Activated CD8-positive, alpha-beta memory T cell treated with anti-CD3 and anti-CD28 coated beads, Interleukin-2, amount 50 U/mL, for 4 hours (primary cell): Measurements from ENCODE around the gene PTPRD.

Experiments
- DNase-seq: peaks from one replicate; pipeline ENCODE4 v3.0.0-alpha.2; 2020

The PTPRD gene

GRCh38 chr9:10612641-10613398, at the start of gene PTPRD:
PTPRD (minus strand) TSS chr9:10613002.
- DNase-seq, result no peak

DNA sequence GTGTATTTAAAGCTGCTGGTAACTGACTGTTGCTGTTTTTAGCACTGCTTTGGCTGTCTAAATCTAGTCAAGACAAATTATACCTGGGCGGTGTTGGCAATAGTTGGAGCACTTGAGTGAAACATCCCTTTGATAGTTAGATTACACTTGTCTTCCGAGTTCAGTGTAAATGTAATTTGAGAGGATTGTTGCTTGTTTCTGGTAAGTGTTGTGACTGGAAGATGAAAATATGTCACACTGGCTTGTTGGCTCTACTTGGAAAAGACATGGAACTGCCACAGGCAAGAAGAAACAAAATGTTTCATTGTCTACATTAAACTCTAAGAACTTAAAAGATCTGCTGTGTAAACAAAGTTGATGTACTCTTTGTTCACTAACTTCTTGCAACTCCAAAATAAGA, 49.2 kb upstream of the PTPRD start:
- DNase-seq, result no peak

GRCh38 chr9:10661376-10661775, 48.6 kb upstream of the PTPRD start:
- DNase-seq, result no peak

DNA sequence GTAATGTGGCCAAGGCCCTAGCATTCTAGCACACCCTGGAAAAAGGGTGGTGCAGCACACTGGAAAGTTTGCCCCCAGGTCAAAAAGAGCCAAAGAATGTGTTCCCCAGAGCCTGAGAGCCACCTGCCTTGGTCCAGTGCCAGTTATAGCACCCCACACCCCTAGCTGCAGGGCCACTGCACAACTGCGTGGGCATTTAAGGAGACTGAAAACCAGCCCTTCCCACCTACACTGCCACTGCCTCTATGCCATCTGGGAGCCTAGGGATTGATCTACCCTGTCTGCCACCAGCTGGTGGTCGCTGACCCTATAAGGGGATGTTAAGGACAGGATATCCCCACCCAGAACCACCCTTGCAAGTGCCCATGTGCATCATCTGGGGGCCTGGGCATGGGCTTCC, 38.2 kb upstream of the PTPRD start:
- no peak for DNase-seq

DNA sequence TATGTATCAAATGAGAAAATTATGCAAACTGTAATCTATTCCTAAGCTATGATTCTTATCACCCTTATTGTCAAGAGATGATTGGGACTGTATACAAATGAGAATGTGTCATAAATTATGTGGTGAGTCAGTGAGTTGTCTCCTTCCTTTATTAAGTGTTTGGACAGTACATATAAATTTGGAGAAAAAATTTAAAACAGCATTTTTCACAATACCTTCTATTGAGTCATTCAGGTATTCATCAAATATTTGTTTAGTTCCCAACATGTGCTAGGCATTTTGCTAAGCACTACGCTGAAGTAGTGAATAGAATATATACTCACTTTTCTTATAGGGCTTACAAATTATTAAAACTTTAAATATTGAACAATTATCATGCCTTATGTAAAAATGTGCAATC, 36.3 kb upstream of the PTPRD start:
- no peak for DNase-seq

DNA sequence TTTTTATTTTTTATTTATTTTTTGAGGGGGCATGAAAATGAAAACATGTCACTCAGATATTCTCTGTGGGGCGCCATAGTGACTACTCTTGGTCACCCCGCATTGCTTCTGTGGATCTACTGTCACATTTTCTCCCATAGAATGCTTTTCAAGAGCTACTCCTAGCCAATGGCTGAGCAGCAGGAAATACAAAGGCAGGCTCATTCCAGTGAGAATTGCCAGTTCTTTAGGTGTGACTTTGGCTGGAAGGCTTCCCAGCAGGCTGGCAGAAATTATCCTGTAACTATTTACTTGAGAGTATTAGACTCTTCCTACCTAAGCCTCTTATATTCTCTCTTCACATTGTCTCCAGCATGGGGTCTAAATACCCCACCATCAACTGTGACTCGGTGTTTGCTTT, 21.0 kb upstream of the PTPRD start:
- no peak for DNase-seq

DNA sequence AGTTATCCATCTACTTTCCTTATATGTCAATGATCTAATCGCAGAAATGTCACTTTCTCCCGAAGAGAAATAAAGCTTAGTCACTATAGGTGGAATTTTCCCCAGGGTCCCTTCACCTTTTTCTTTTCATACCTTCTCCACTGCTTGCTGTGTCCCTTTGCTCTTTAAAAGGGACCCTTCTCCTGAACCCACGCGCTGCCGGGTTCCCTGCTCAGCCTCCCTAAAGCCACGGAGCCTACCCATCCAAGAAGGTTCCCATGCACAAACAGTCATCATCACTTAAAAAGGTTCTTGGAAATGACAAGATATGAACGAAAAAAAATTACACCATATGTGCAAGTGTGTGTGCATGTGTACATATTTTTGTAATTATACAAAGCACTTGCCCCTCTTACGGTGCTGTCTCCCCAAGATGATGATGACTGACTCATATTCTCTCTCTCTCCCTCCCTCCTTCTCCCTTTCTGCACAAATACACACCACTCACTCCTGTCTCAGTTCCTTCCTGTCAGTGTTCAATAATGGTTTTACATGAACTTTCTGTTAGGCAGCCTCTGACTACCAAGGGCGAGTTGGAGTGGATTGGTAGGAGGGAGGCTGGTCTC, 1.5 kb upstream of the PTPRD start:
- DNase-seq, result no peak

DNA sequence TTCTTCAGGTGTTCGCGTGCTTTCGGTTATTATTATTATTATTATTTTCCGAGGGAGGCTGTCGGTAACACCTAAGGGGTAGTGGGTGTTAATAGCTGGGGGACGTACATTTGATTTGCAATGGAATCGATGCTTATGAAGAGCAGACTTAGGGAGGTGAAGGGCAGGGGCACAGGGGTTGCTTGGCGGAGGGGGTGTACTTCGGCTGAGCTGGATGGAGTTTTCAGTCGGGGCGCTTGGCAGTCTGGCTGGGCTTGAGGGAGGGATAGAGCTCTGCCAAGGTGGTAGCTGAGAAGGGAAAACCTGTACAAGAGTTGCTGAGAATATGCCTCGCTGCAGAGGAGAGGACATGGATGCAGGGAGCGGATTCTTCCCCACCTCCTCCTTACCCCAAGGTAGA, 617 bp upstream of the PTPRD start:
- DNase-seq, result no peak

DNA sequence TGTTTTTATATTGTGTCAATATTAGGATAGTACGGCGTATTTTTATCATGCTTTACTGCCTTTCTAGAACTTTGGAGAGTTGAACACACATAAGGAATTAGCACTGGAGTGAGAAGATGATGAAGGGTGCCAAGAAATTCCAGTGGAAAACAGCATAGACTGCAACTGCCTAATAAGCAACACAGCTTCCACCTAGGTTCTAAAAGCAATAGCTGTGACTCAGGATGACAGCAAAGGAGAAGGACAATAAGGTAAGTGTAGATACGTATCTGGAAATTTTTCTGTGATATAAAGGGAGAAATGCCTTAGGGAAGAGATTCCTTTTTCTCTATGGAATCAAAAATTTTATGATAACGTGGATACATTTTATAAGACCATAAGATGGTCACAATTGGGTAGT, 7.4 kb downstream of the PTPRD start:
- no peak for DNase-seq

- no peak for DNase-seq
Observed at GRCh38 chr9:10604927-10605326, 7.9 kb downstream of the PTPRD start.

GRCh38 chr9:10597801-10598200, 15.0 kb downstream of the PTPRD start:
- DNase-seq, result no peak

- no peak for DNase-seq
Observed at GRCh38 chr9:10594482-10594881, 18.3 kb downstream of the PTPRD start.

DNA sequence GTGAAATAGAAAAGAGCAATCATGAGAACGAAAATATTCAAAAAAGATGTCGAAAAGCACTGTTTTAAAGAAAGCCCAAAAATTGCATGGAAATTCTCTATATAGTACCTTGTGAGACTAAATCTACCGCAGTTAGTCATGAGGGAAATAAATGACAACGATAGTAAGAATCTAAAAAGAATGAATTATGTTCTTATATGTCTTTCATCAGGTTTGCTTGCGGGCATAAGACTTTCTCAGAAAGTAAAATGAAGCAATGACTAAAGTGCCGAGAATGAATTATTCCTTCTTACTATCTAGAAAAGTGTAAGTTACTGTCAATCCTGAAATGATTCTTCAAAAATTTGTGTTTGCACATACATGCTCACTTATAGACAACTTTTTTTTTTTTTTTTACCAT, 26.4 kb downstream of the PTPRD start:
- DNase-seq, result no peak

DNA sequence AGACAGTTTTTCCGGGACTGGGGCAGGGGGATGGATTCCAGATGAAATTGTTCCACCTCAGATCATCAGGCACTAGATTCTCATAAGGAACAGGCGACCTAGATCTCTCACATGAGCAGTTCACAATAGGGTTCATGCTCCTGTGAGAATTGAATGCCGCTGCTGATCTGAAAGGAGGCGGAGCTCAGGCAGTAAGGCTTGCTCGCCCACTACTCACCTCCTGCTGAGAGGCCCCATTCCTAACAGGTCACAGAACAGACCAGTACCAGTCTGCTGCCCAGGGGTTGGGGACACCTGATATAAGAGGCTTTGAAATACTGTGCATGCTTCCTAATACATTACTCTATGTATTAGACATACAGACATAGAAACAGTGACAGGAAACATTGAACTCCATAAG, 41.1 kb downstream of the PTPRD start:
- no peak for DNase-seq

DNA sequence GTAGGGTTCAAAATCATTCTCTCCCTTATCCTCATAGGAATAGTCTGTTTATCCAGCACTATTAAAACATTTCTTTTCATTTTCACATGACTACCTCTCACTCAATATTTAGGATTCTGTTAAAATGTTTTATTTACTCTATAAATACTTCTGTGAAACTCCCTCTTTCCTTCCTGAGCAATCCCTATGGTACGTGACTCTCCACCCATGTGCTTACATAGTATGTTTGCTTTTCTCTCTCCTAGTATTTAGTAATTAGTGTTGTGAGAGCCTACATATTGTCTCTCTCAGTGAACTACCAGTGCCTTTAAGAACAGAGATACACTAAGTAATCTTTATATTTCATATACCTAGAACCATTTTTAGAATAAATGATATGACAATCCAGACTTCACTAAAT, 46.0 kb downstream of the PTPRD start:
- no peak for DNase-seq

- no peak for DNase-seq
Observed at GRCh38 chr9:10562581-10563343, 50.0 kb downstream of the PTPRD start.

GRCh38 chr9:10548348-10548747, 64.5 kb downstream of the PTPRD start:
- no peak for DNase-seq

- DNase-seq, result no peak
Observed at GRCh38 chr9:10538073-10538472, 74.7 kb downstream of the PTPRD start.

- DNase-seq, result no peak
Observed at GRCh38 chr9:10534850-10535249, 78.0 kb downstream of the PTPRD start.

- DNase-seq, result no peak
Observed at GRCh38 chr9:10525972-10526371, 86.8 kb downstream of the PTPRD start.

- no peak for DNase-seq
Observed at GRCh38 chr9:10523164-10523563, 89.6 kb downstream of the PTPRD start.

GRCh38 chr9:10512144-10512543, 100.7 kb downstream of the PTPRD start:
- DNase-seq, result no peak

GRCh38 chr9:10488937-10489336, 123.9 kb downstream of the PTPRD start:
- DNase-seq, result no peak

- DNase-seq, result no peak
Observed at GRCh38 chr9:10479172-10479571, 133.6 kb downstream of the PTPRD start.
